Measurements from ENCODE around the gene ELF1.

GRCh38 chr13:41006306-41006705 is 12.8 kb downstream of the ELF1 start:
- TF ChIP-seq TAF1 (IDR thresholded peaks at IDR 0.05; ENCODE audit: low read depth, low read length) (no peak), POLR2A (IDR thresholded peaks at IDR 0.05; ENCODE audit: low read depth, low read length) (no peak), POLR2AphosphoS5 (IDR thresholded peaks at IDR 0.05; ENCODE audit: low read depth, low read length) (no peak), PAX5 (IDR thresholded peaks at IDR 0.05; ENCODE audit: insufficient read depth, low read length, severe bottlenecking) (no peak), SPI1 (IDR thresholded peaks at IDR 0.05; ENCODE audit: low read depth, low read length) (no peak), POU2F2 (IDR thresholded peaks at IDR 0.05; ENCODE audit: low read depth, low read length) (no peak)
